Right lobe of liver (tissue), 4 donors: ENCODE data around the gene HOXA13.

Experiments used
- POLR2A ChIP-seq: fragments of 450-650 bp; IDR thresholded peaks from one replicate; pipeline ENCODE4 v1.6.1; 2017; ENCODE audit warnings: antibody characterized with exemption, mild to moderate bottlenecking
- TF ChIP-seq, protein P1 (sequence below), 4 donors: fragments of 200-600 bp in 3 of 4; fragments of 450-650 bp in 1 of 4; IDR thresholded peaks; one replicate each; pipeline versions ENCODE4 v1.5.1 to v1.8.0; 2016 to 2022; ENCODE audit warnings: antibody characterized with exemption in 4 of 4, mild to moderate bottlenecking in 2 of 4
- donor health status: DM: no; HTN: no; CAD: no.
- donor health status: DM: no; HTN: no; CAD: no.
- donor health status: DM: no; HTN: yes; CAD: no.

DNA sequence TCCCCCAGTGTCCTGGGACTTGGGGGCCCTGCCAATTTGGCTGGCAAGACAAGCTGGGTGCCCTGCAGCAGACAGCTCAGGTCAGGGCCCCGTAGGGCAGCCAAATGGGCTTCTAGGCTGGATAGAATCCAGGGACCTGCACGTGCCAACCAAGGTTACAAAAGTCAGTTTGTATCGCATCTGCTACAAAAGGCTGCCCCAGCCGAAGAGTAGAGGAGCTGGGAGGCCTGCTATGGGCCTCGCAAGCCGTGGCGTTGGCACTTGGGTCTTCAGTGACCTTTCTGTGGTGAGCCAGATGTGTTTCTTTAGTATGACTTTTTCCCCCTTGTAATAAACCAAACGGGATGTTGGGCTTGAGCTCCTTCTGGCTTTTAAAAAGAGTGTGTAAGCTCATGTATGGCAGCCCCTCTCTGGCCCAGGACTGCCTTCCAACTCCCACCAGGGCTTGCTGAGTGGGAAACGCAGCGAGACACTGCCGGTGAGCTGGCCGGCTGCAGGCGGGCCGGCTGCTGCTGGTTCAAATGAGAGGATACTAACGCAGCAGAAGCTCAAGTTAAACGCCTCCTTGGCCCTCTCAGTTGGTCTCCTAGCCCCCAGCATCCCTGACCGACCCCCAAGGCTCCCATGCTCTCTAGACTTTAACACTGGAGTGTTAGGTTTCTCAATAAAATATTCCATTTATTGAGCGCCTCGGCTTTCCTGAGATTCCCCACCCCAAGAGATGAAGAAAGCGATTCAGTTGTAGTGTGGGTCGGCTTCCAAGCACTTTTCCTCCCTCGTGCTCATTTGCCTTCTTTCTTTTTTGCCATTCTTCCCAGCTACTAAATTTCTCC, 22.7 kb downstream of the HOXA13 start:
- TF ChIP-seq, protein P1, sequence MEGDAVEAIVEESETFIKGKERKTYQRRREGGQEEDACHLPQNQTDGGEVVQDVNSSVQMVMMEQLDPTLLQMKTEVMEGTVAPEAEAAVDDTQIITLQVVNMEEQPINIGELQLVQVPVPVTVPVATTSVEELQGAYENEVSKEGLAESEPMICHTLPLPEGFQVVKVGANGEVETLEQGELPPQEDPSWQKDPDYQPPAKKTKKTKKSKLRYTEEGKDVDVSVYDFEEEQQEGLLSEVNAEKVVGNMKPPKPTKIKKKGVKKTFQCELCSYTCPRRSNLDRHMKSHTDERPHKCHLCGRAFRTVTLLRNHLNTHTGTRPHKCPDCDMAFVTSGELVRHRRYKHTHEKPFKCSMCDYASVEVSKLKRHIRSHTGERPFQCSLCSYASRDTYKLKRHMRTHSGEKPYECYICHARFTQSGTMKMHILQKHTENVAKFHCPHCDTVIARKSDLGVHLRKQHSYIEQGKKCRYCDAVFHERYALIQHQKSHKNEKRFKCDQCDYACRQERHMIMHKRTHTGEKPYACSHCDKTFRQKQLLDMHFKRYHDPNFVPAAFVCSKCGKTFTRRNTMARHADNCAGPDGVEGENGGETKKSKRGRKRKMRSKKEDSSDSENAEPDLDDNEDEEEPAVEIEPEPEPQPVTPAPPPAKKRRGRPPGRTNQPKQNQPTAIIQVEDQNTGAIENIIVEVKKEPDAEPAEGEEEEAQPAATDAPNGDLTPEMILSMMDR (IDR thresholded peaks at IDR 0.05), result no peak
- TF ChIP-seq POLR2A, result no peak
